Naive B cell (primary cell): ENCODE results near the gene F13A1. TPM values are rescaled to one million over a fixed set of nuclear protein-coding genes. Genes with fewer than 3 reads are reported as not detected.

Source experiments
- ATAC-seq, 2 donors: fragments of 150-1000 bp; cut with Tn5 transposase; 2 replicates each; pipeline ENCODE4 v1.10.0; 2021; ENCODE audit warnings: low read depth in 2 of 2, mild to moderate bottlenecking in 2 of 2, moderate library complexity in 2 of 2
- DNase-seq: peaks from one replicate; pipeline ENCODE4 v3.0.0; 2022
- H3K27ac Mint-ChIP-seq, 6 donors: one replicate each; pipeline ENCODE4 v1.8.0; 2020 to 2022; ENCODE audit warnings: mild to moderate bottlenecking in 6 of 6, mixed read lengths in 6 of 6, moderate library complexity in 5 of 6, inconsistent platforms in 2 of 6
- H3K27me3 Mint-ChIP-seq, 3 donors: one replicate each; pipeline ENCODE4 v1.8.0; 2021 to 2022; ENCODE audit warnings: mixed read lengths in 3 of 3, mild to moderate bottlenecking in 1 of 3
- H3K36me3 Mint-ChIP-seq, 2 donors: one replicate each; pipeline ENCODE4 v1.8.0; 2020 to 2022; ENCODE audit warnings: mixed read lengths in 2 of 2, inconsistent platforms in 1 of 2, mild to moderate bottlenecking in 1 of 2
- H3K4me1 Mint-ChIP-seq, 3 donors: one replicate each; pipeline ENCODE4 v1.8.0; 2020 to 2022; ENCODE audit warnings: mixed read lengths in 3 of 3, inconsistent platforms in 1 of 3, mild to moderate bottlenecking in 1 of 3, moderate library complexity in 1 of 3
- H3K4me3 Mint-ChIP-seq, 8 donors: one replicate each; pipeline ENCODE4 v1.8.0; 2020 to 2022; ENCODE audit warnings: mild to moderate bottlenecking in 8 of 8, mixed read lengths in 8 of 8, moderate library complexity in 8 of 8, inconsistent platforms in 2 of 8
- H3K9me3 Mint-ChIP-seq, 7 donors: one replicate each; pipeline ENCODE4 v1.8.0; 2020 to 2022; ENCODE audit warnings: mixed read lengths in 7 of 7, mild to moderate bottlenecking in 5 of 7, inconsistent platforms in 2 of 7, moderate library complexity in 1 of 7
- polyA plus RNA-seq, 6 donors: library from polyadenylated mRNA; unstranded; fragments of 300-500 nt; fragmentation: Illumina TruSeq; gene quantifications; one replicate each; pipeline ENCODE4 v1.2.3, GENCODE V29; 2021; ENCODE audit warnings: low read depth in 6 of 6

Gene F13A1
- polyA plus RNA-seq, 6 donors from 2014 or later, result 3.3 to 9.0 (median 6.6) TPM

- no peak overlapping the region for H3K4me3 Mint-ChIP-seq
These were observed 127.2 kb downstream of the F13A1 start for GRCh38 chr6:6193221-6193745.

GRCh38 chr6:6191909-6192308 is 128.6 kb downstream of the F13A1 start:
- Mint-ChIP-seq H3K4me1 (no peaks in the 10 kb centered on the region), H3K4me3 (no peak overlapping the region), H3K27ac (no peak overlapping the region), H3K36me3 (no peaks in the 10 kb centered on the region), H3K27me3 (peaks cover 32 to 42% (median 36%) of the 10 kb centered on the region in 3 donors), H3K9me3 (peaks cover 0 to 4% (median 0%) of the 10 kb centered on the region in 7 donors)
- DNase-seq (no peak), ATAC-seq (no peak)

More at GRCh38 chr6:6193221-6193745, 127.2 kb downstream of the F13A1 start:
- peaks cover 32 to 42% (median 36%) of the 10 kb centered on the region in 3 donors for H3K27me3 Mint-ChIP-seq
- peaks cover 0 to 4% (median 0%) of the 10 kb centered on the region in 7 donors for H3K9me3 Mint-ChIP-seq
- no peak for ATAC-seq
- H3K36me3 Mint-ChIP-seq, result no peaks in the 10 kb centered on the region
- H3K27ac Mint-ChIP-seq, result peak overlapping the region in 1 of 6 donors; percentile 22
- no peaks in the 10 kb centered on the region for H3K4me1 Mint-ChIP-seq
- DNase-seq, result no peak

DNA sequence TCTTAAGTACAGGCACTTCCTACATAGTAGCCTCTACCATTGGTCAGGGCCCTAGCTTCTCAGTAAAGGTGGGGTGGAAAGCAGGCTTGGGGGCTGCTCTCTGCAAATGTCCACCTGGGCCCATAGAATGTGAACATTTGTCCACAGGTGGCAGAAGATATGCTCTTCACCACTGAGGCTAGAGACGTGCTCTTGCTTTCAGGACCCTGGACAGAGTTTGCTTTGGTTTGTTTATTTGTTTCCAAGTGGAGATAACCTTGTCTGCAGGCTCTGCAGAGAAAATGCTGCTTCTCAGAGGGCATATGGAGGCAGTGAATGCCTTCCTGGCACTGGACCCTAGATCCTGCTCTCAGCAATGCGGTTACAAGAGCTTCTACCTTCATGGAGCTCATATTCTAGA is 129.0 kb downstream of the F13A1 start:
- ATAC-seq, result no peak
- H3K27ac Mint-ChIP-seq, result no peak overlapping the region
- no peak overlapping the region for H3K4me3 Mint-ChIP-seq
- peaks cover 32 to 42% (median 36%) of the 10 kb centered on the region in 3 donors for H3K27me3 Mint-ChIP-seq
- peaks cover 0 to 5% (median 0%) of the 10 kb centered on the region in 7 donors for H3K9me3 Mint-ChIP-seq
- H3K36me3 Mint-ChIP-seq, result no peaks in the 10 kb centered on the region
- DNase-seq, result no peak
- no peaks in the 10 kb centered on the region for H3K4me1 Mint-ChIP-seq

DNA sequence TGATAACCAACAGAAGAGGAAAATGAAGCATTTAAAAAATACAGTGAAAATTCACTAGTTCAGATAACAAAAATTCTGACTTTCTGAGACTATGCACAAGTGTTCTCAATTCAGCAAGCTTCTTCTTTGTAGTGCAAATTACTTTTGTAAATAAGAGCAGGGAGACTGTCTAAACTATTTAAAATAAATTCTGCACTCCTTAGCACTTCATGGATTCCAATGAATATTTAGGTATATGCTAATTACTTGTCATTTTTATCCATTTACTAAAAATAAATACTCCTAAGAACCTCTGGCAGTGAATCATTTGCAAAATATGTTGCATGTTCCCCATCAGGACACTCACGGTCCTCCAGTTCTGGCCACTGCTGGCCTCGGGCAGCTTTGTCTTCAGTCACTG is 139.8 kb downstream of the F13A1 start:
- peaks cover 0 to 1% (median 0%) of the 10 kb centered on the region in 7 donors for H3K9me3 Mint-ChIP-seq
- H3K27me3 Mint-ChIP-seq, result peaks cover 14 to 20% (median 17%) of the 10 kb centered on the region in 3 donors
- no peaks in the 10 kb centered on the region for H3K36me3 Mint-ChIP-seq
- H3K27ac Mint-ChIP-seq, result no peak overlapping the region
- H3K4me1 Mint-ChIP-seq, result no peaks in the 10 kb centered on the region
- DNase-seq (no peak), ATAC-seq (no peak)
- H3K4me3 Mint-ChIP-seq, result no peak overlapping the region

DNA sequence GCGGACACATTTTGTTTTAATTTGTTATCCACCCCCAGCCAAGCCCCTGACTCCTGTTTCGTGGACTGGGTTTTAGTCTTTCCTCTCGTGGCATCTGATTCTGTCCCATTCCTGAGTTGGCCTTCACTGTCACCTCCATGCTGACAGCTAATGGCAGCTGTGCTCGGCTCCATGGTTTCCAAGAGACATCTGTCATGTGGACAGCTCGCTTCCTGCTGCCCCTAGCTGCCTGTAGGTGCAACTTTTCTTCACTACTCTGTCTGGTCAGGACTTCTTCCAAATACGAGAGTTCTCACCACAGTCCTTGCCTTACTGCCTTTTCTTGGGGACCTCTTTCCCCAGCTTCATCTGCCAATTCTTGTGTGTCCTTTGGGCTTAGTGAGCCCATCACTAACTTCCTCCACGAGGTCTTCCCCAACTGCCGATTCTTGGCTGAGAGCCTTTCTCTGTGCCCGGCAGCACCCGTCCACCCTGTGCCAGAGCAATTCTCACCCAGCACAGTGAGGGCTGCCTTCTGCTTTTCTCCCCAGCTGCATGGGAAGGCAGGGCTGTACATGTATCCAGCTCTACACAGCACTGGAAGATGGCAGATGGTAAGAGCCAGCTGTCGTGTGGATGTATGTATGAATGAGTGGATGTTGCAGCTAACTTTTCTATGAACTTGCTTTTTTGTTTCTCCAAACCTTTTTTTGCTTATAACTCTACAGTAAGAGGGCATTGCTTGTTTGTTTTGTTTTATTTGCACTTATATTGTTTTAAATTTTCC is 140.4 kb downstream of the F13A1 start:
- ATAC-seq (no peak), DNase-seq (no peak)
- Mint-ChIP-seq H3K27me3 (peaks cover 14 to 20% (median 17%) of the 10 kb centered on the region in 3 donors), H3K27ac (no peak overlapping the region), H3K4me3 (no peak overlapping the region), H3K4me1 (no peaks in the 10 kb centered on the region), H3K36me3 (no peaks in the 10 kb centered on the region), H3K9me3 (peaks cover 0 to 1% (median 0%) of the 10 kb centered on the region in 7 donors)

GRCh38 chr6:6178795-6179194 is 141.7 kb downstream of the F13A1 start:
- peaks cover 11 to 14% (median 12%) of the 10 kb centered on the region in 3 donors for H3K27me3 Mint-ChIP-seq
- ATAC-seq (no peak), DNase-seq (no peak)
- no peaks in the 10 kb centered on the region for H3K36me3 Mint-ChIP-seq
- peaks cover 0 to under 1% (median 0%) of the 10 kb centered on the region in 7 donors for H3K9me3 Mint-ChIP-seq
- H3K27ac Mint-ChIP-seq, result no peak overlapping the region
- H3K4me3 Mint-ChIP-seq, result no peak overlapping the region
- H3K4me1 Mint-ChIP-seq, result no peaks in the 10 kb centered on the region

DNA sequence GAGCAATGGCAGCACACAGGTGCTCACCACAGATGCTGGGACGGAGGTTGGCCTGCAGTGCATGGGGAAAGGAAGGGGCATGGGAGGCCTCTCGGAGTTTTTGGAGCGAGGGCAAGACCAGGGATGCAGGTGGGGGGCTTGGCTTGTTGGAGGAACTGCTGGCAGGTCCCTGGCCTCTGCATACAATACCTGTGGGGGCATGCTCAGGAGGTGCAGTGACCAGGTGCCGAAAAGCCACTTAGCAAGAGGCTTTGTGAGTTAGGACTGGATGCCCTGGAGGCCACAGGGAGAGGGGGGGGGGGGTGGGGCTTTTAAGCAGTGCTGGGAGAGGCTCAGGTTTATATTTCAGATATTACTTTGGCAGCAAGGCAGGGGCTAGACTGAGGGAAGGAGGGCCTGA is 142.7 kb downstream of the F13A1 start:
- Mint-ChIP-seq H3K36me3 (no peaks in the 10 kb centered on the region), H3K9me3 (no peaks in the 10 kb centered on the region), H3K27me3 (peaks cover 8 to 14% (median 12%) of the 10 kb centered on the region in 3 donors), H3K27ac (no peak overlapping the region), H3K4me3 (no peak overlapping the region), H3K4me1 (no peaks in the 10 kb centered on the region)
- ATAC-seq (no peak), DNase-seq (no peak)

GRCh38 chr6:6176586-6177228 is 143.8 kb downstream of the F13A1 start:
- Mint-ChIP-seq H3K27me3 (peaks cover 8 to 12% (median 9%) of the 10 kb centered on the region in 3 donors), H3K27ac (no peak overlapping the region), H3K4me3 (no peak overlapping the region), H3K9me3 (peaks cover 0 to 2% (median 1%) of the 10 kb centered on the region in 7 donors), H3K36me3 (peaks cover 0 to 3% of the 10 kb centered on the region in 2 donors), H3K4me1 (no peaks in the 10 kb centered on the region)
- DNase-seq (no peak), ATAC-seq (no peak)

DNA sequence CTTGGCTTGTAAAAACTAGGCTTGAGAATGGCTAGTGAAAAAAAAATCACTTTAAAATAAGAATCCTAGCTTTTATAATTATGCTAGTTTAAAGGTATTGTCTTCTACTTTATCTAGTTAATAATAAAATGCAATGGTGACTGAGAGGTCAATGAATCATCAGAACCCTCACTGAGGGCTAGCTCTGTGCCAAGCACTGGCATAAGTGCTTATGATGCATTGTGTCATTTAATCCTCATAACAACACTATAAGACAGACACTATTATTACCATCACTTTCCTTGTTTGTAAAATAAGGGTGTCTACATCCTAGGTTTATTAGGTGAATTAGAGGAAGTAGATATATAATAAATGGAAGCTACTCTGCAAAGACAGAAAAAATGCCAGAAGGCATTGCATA is 144.3 kb downstream of the F13A1 start:
- H3K4me1 Mint-ChIP-seq, result no peaks in the 10 kb centered on the region
- peaks cover 0 to 6% of the 10 kb centered on the region in 2 donors for H3K36me3 Mint-ChIP-seq
- DNase-seq (no peak), ATAC-seq (no peak)
- no peak overlapping the region for H3K27ac Mint-ChIP-seq
- H3K27me3 Mint-ChIP-seq, result peaks cover 8 to 12% (median 11%) of the 10 kb centered on the region in 3 donors
- no peak overlapping the region for H3K4me3 Mint-ChIP-seq
- H3K9me3 Mint-ChIP-seq, result peaks cover 0 to 5% (median 2%) of the 10 kb centered on the region in 7 donors

DNA sequence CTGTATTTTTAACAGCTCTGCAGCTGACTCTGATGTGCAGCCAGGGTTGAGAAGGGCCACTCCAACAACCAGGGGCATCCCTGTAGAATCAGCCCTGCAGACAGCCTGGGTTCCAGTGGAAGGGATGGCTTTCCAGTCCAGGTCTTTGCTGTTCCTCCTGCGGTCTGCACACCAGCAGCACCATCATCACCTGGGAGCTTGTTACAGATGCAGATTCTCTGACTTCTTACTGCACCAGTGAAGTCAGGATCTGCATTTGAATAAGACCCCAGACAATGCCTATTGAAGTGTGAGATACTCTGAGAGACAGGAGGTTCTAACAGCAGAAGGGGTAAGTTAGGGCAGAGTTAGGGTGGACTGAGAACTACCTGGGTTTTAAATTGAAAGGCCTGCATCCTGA is 151.3 kb downstream of the F13A1 start:
- Mint-ChIP-seq H3K27me3 (peaks cover 3 to 18% (median 12%) of the 10 kb centered on the region in 3 donors), H3K4me3 (no peak overlapping the region), H3K9me3 (peaks cover 0 to 5% (median 3%) of the 10 kb centered on the region in 7 donors), H3K4me1 (no peaks in the 10 kb centered on the region), H3K27ac (no peak overlapping the region), H3K36me3 (peaks cover 0 to 6% of the 10 kb centered on the region in 2 donors)
- ATAC-seq (no peak), DNase-seq (no peak)

- peaks cover 0 to 2% (median 0%) of the 10 kb centered on the region in 7 donors for H3K9me3 Mint-ChIP-seq
- H3K27me3 Mint-ChIP-seq, result peaks cover 3 to 22% (median 12%) of the 10 kb centered on the region in 3 donors
- H3K4me3 Mint-ChIP-seq, result no peak overlapping the region
- no peaks in the 10 kb centered on the region for H3K4me1 Mint-ChIP-seq
- no peak overlapping the region for H3K27ac Mint-ChIP-seq
- H3K36me3 Mint-ChIP-seq, result no peaks in the 10 kb centered on the region
- no peak for DNase-seq
- ATAC-seq, result no peak
These were observed 154.4 kb downstream of the F13A1 start for GRCh38 chr6:6166064-6166463.

GRCh38 chr6:6164367-6164766 is 156.1 kb downstream of the F13A1 start:
- ATAC-seq, result no peak

GRCh38 chr6:6154335-6154734 is 166.1 kb downstream of the F13A1 start:
- Mint-ChIP-seq H3K9me3 (peaks cover 0 to 2% (median 0%) of the 10 kb centered on the region in 7 donors), H3K36me3 (peaks cover 0 to 4% of the 10 kb centered on the region in 2 donors), H3K4me1 (no peaks in the 10 kb centered on the region), H3K4me3 (no peak overlapping the region), H3K27me3 (peaks cover 20 to 42% (median 34%) of the 10 kb centered on the region in 3 donors), H3K27ac (no peak overlapping the region)
- ATAC-seq (no peak), DNase-seq (no peak)

More at GRCh38 chr6:6164367-6164766, 156.1 kb downstream of the F13A1 start:
- H3K27ac Mint-ChIP-seq, result no peak overlapping the region
- no peaks in the 10 kb centered on the region for H3K36me3 Mint-ChIP-seq
- no peak overlapping the region for H3K4me3 Mint-ChIP-seq
- peaks cover 0 to 2% (median 0%) of the 10 kb centered on the region in 7 donors for H3K9me3 Mint-ChIP-seq
- H3K4me1 Mint-ChIP-seq, result no peaks in the 10 kb centered on the region
- peaks cover 3 to 22% (median 12%) of the 10 kb centered on the region in 3 donors for H3K27me3 Mint-ChIP-seq
- DNase-seq, result no peak
